ENCODE data around the gene THG1L.

Gene THG1L

GRCh38 chr5:157749462-157749799 is 18.2 kb downstream of the THG1L start:
- TF ChIP-seq RAD21 (IDR thresholded peaks at IDR 0.05; ENCODE audit: low read depth) (no peak), TCF12 (IDR thresholded peaks at IDR 0.05; ENCODE audit: low read depth) (no peak), CREB1 (IDR thresholded peaks at IDR 0.05; ENCODE audit: low read depth) (no peak), ZBTB7A (IDR thresholded peaks at IDR 0.05; ENCODE audit: low read depth) (no peak)

- TF ChIP-seq EP300 (IDR thresholded peaks at IDR 0.05; ENCODE audit: borderline replicate concordance) = no peak
- no peak for TF ChIP-seq CEBPB (IDR thresholded peaks at IDR 0.05)
- no peak for TF ChIP-seq FOXM1 (IDR thresholded peaks at IDR 0.05; ENCODE audit: borderline replicate concordance, low read depth)
- TF ChIP-seq ZBTB7A (IDR thresholded peaks at IDR 0.05; ENCODE audit: low read depth) = no peak
- TF ChIP-seq TAF1 (IDR thresholded peaks at IDR 0.05; ENCODE audit: low read depth) = no peak
- no peak for TF ChIP-seq RAD21 (IDR thresholded peaks at IDR 0.05; ENCODE audit: low read depth)
- TF ChIP-seq TCF12 (IDR thresholded peaks at IDR 0.05; ENCODE audit: low read depth) = no peak
- no peak for TF ChIP-seq USF1 (IDR thresholded peaks at IDR 0.05)
- TF ChIP-seq YY1 (IDR thresholded peaks at IDR 0.05; ENCODE audit: low read depth) = no peak
- TF ChIP-seq NFIC (IDR thresholded peaks at IDR 0.05) = no peak
- no peak for TF ChIP-seq MAX (IDR thresholded peaks at IDR 0.05)
- TF ChIP-seq REST (IDR thresholded peaks at IDR 0.05; ENCODE audit: low read depth) = no peak
- TF ChIP-seq EGR1 (IDR thresholded peaks at IDR 0.05) = no peak
- no peak for TF ChIP-seq TEAD4 (IDR thresholded peaks at IDR 0.05)
- TF ChIP-seq CREB1 (IDR thresholded peaks at IDR 0.05; ENCODE audit: low read depth) = no peak
Observed at GRCh38 chr5:157750320-157750719, 19.1 kb downstream of the THG1L start.

- no peak for TF ChIP-seq TAF1 (IDR thresholded peaks at IDR 0.05; ENCODE audit: low read depth)
Observed at GRCh38 chr5:157756122-157756521, 24.9 kb downstream of the THG1L start.

- no peak for TF ChIP-seq TEAD4 (IDR thresholded peaks at IDR 0.05)
- TF ChIP-seq EGR1 (IDR thresholded peaks at IDR 0.05) = no peak
- no peak for TF ChIP-seq CEBPB (IDR thresholded peaks at IDR 0.05)
- no peak for TF ChIP-seq RAD21 (IDR thresholded peaks at IDR 0.05; ENCODE audit: low read depth)
- no peak for TF ChIP-seq TAF1 (IDR thresholded peaks at IDR 0.05; ENCODE audit: low read depth)
- no peak for TF ChIP-seq REST (IDR thresholded peaks at IDR 0.05; ENCODE audit: low read depth)
- no peak for TF ChIP-seq FOXM1 (IDR thresholded peaks at IDR 0.05; ENCODE audit: borderline replicate concordance, low read depth)
- TF ChIP-seq TCF12 (IDR thresholded peaks at IDR 0.05; ENCODE audit: low read depth) = no peak
- TF ChIP-seq CREB1 (IDR thresholded peaks at IDR 0.05; ENCODE audit: low read depth) = no peak
- no peak for TF ChIP-seq NFIC (IDR thresholded peaks at IDR 0.05)
- TF ChIP-seq ZBTB7A (IDR thresholded peaks at IDR 0.05; ENCODE audit: low read depth) = no peak
- TF ChIP-seq EP300 (IDR thresholded peaks at IDR 0.05; ENCODE audit: borderline replicate concordance) = no peak
- no peak for TF ChIP-seq YY1 (IDR thresholded peaks at IDR 0.05; ENCODE audit: low read depth)
- no peak for TF ChIP-seq MAX (IDR thresholded peaks at IDR 0.05)
- no peak for TF ChIP-seq USF1 (IDR thresholded peaks at IDR 0.05)
Observed at GRCh38 chr5:157758706-157759105, 27.5 kb downstream of the THG1L start.

GRCh38 chr5:157761690-157762621 is 30.7 kb downstream of the THG1L start:
- no peak for TF ChIP-seq REST (IDR thresholded peaks at IDR 0.05; ENCODE audit: low read depth)
- no peak for TF ChIP-seq USF1 (IDR thresholded peaks at IDR 0.05)
- TF ChIP-seq RAD21 (IDR thresholded peaks at IDR 0.05; ENCODE audit: low read depth) = peak; percentile 79

Data from Ishikawa (cell line).